22Rv1 (cell line): ENCODE data around the gene TIA1.

ENCODE experiments used
- CTCF ChIP-seq: fragments of 450-650 bp; IDR thresholded peaks from 2 replicates; pipeline ENCODE4 v1.5.1; 2017; ENCODE audit warnings: mild to moderate bottlenecking
- ZFX ChIP-seq: fragments of 450-650 bp; IDR thresholded peaks from 2 replicates; pipeline ENCODE4 v1.6.1; 2017; ENCODE audit warnings: antibody characterized with exemption, borderline replicate concordance

- TF ChIP-seq ZFX (no peak), CTCF (no peak)
These were observed 5.9 kb downstream of the TIA1 start for GRCh38 chr2:70242552-70242951.
